H1 (cell line): ENCODE measurements around the gene REM2.

ENCODE experiments used
- CBX5 ChIP-seq: fragments of 300-800, 300-1000 bp; sonication (generic); IDR thresholded peaks from 2 replicates; pipeline ENCODE4 v1.7.1; 2016; ENCODE audit warnings: antibody characterized with exemption, low read length, low read depth
- CHD1 ChIP-seq: IDR thresholded peaks from 2 replicates; pipeline ENCODE4 v1.6.1; 2012; ENCODE audit warnings: low read depth, low read length, improper control_type of control experiment
- POLR2A ChIP-seq, 2 experiments: IDR thresholded peaks; 1 replicate in 1 of 2; 2 replicates in 1 of 2; pipeline ENCODE4 v1.6.1; 2011; ENCODE audit warnings: low read depth in 2 of 2, low read length in 2 of 2, mild to moderate bottlenecking in 2 of 2; ENCODE audit errors: control extremely low read depth in 1 of 2
- POLR2AphosphoS5 ChIP-seq: IDR thresholded peaks from 2 replicates; pipeline ENCODE4 v1.6.1; 2011; ENCODE audit warnings: low read depth, low read length
- RFX5 ChIP-seq: IDR thresholded peaks from 2 replicates; pipeline ENCODE4 v1.6.1; 2011; ENCODE audit warnings: low read depth, low read length, improper control_type of control experiment, borderline replicate concordance
- SUZ12 ChIP-seq: fragments of 200-600 bp; sonication (generic); IDR thresholded peaks from 2 replicates; pipeline ENCODE4 v1.6.1; 2012; ENCODE audit warnings: mild to moderate bottlenecking, inconsistent platforms, low read length, moderate library complexity, mixed read lengths
- YY1 ChIP-seq: IDR thresholded peaks from 2 replicates; pipeline ENCODE4 v1.6.1; 2011; ENCODE audit warnings: low read depth, mild to moderate bottlenecking, low read length
- TF ChIP-seq, protein P1 (sequence below), 3 experiments: IDR thresholded peaks; 1 replicate in 2 of 3; 2 replicates in 1 of 3; pipeline versions ENCODE4 v1.5.1 to v1.6.1; 2011; ENCODE audit warnings: low read length in 3 of 3, mild to moderate bottlenecking in 3 of 3, inconsistent platforms in 2 of 3, low read depth in 1 of 3, moderate library complexity in 1 of 3; ENCODE audit not compliant: insufficient read depth in 1 of 3; ENCODE audit errors: control extremely low read depth in 1 of 3
- TF ChIP-seq, protein P2 (sequence below): IDR thresholded peaks from 2 replicates; pipeline ENCODE4 v1.6.1; 2011; ENCODE audit warnings: low read length, improper control_type of control experiment

DNA sequence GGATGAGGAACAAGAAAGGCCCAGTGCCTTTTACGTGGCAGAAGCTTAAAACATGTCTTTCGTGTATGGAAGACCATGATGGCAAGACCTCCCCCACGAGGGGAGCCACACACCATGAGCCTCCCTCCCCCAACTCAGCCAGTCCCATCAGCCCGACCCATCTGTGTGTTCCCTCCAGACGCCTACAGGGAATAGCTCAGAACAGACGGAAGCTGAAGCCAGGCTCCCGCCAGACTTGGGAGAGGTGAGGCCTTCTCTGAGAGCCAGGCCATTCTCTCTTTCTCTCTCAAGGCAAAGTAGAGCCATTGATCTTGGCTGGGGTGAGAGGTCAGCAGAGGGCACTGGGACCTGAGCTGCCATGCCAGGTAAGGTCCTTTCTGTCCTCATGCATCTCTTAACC, 9.5 kb downstream of the REM2 start:
- TF ChIP-seq YY1 (no peak), POLR2A (IDR thresholded peaks at IDR 0.05; ENCODE audit: control extremely low read depth in 1 of 2, low read depth in 2 of 2, low read length in 2 of 2) (no peak), CHD1 (no peak), CBX5 (no peak), RFX5 (no peak), SUZ12 (no peak), POLR2AphosphoS5 (no peak)
- TF ChIP-seq, protein P1, sequence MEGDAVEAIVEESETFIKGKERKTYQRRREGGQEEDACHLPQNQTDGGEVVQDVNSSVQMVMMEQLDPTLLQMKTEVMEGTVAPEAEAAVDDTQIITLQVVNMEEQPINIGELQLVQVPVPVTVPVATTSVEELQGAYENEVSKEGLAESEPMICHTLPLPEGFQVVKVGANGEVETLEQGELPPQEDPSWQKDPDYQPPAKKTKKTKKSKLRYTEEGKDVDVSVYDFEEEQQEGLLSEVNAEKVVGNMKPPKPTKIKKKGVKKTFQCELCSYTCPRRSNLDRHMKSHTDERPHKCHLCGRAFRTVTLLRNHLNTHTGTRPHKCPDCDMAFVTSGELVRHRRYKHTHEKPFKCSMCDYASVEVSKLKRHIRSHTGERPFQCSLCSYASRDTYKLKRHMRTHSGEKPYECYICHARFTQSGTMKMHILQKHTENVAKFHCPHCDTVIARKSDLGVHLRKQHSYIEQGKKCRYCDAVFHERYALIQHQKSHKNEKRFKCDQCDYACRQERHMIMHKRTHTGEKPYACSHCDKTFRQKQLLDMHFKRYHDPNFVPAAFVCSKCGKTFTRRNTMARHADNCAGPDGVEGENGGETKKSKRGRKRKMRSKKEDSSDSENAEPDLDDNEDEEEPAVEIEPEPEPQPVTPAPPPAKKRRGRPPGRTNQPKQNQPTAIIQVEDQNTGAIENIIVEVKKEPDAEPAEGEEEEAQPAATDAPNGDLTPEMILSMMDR (IDR thresholded peaks at IDR 0.05; ENCODE audit: control extremely low read depth in 1 of 3, insufficient read depth in 1 of 3, low read depth in 1 of 3, low read length in 3 of 3), result no peak
- TF ChIP-seq, protein P2, sequence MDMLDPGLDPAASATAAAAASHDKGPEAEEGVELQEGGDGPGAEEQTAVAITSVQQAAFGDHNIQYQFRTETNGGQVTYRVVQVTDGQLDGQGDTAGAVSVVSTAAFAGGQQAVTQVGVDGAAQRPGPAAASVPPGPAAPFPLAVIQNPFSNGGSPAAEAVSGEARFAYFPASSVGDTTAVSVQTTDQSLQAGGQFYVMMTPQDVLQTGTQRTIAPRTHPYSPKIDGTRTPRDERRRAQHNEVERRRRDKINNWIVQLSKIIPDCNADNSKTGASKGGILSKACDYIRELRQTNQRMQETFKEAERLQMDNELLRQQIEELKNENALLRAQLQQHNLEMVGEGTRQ, result no peak
